HG02973 (cell line): ENCODE measurements around the gene CDKN3.
A peak's percentile ranks its signal among the peaks of the same experiment; 100 is the strongest.
"Not testable (repeated sequence)": the region's sequence is repeated elsewhere in the genome, so short reads cannot be mapped to it uniquely, and the experiment has no call there.

Source experiments
- ATAC-seq: cut with Tn5 transposase; IDR thresholded peaks from one replicate; pipeline ENCODE4 v1.9.1; 2021; ENCODE audit warnings: moderate library complexity; ENCODE audit not compliant: unreplicated experiment

The CDKN3 gene

DNA sequence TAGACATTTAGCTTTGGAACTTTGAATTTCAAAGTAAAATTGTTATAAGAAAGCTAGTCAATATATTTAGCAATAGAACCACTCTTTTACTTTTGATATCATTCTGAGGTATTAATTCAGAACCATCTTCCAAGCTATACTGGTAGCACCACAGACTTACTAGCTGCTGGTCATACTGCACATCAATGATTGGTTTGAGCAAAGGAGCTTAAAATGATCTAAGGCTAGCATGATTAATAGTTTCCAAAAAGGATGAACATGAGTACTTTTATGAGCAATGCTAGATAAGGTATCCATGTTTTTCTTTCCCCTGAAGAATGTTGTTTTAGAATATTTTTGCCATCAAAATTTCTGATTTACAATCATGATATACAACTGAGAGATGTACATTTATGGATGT, 27.2 kb downstream of the CDKN3 start:
- no peak for ATAC-seq

DNA sequence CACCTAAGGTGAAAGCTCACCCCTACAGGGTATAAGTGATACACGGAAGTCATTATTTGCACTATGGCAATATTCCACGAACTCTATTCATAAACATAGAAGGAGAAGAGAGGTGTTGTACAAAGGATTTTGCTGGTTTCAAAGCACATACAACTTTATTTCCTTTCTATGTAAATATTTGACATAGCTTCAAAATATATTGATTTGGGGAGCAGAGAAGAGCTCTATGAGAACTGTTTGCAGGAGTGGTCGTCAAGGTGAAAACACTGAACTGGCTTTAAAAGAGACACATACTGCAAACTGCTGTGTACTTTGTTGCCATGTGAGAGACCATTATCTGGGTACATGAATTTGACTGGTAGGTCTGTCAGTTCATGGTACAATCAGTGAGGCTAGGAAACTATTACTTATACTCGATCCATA, 27.7 kb downstream of the CDKN3 start:
- ATAC-seq = no peak

DNA sequence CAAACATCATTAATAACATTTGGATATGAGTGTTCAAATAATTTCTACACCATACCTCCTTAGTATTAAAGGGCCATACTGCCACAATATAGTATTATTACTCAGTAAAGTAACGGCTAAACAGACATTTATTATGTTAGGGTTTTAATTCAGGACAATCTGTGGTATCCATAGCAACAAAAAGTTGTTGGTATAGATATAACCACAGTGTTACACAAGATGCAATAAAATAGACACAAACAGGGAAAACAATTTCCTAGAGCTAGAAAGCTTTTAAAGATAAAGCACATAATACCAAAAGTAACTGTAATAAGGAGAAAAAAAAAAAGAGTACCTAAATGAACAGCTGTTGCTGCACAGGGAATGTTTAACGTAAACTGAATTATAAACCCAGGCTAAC, 28.3 kb downstream of the CDKN3 start:
- no peak for ATAC-seq

DNA sequence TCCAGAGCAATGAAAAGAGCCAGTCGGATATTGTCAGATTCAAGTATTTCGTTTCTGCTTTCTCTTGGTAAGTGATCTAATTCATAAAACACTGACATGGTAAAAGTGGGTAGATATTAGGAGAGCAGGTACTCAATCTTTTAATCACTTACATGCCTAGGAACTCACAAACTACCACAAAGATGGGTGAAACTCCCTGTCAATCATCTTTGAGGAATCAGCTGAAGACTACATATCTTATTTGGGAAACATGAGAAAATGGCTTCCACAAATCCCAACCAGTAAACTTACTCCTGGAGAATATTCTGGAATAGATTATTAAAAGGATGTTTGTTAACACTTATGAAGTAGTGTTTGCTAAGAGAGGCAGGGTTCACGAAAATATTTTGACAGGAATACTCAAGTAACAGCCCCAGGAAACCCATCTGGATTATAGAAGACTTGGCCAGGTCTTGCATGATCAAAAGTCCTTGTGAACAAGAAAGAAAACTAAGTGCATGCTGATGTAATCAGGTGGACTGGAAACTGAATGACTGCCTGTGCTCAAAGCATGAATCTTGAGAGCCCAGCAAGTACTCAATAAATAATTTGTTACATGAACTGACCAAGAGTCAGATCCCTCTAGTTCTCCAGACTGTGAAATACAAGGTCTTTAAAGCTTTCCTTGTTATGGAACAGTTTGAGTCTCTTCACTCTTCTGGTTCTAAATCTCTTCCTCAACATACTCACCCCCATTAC, 28.9 kb downstream of the CDKN3 start:
- no peak for ATAC-seq

DNA sequence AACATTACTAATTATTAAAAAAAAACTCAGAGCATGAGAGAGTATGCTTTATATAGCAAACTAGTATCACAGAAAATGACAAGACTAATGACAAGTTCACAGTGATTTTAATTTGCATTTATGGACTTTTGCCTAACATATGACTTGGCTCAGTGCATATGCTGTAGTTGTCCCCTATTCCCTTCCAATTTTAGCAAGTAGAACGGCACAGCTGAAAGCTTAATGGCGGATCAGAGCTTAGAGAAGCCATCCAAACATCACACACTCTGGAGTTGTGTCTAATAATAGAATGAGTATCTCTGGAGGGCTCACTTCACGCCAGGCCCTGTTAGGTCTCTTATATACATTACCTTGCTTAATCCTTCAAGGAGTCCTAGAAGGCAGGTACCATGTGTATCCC, 31.1 kb downstream of the CDKN3 start:
- ATAC-seq = no peak

DNA sequence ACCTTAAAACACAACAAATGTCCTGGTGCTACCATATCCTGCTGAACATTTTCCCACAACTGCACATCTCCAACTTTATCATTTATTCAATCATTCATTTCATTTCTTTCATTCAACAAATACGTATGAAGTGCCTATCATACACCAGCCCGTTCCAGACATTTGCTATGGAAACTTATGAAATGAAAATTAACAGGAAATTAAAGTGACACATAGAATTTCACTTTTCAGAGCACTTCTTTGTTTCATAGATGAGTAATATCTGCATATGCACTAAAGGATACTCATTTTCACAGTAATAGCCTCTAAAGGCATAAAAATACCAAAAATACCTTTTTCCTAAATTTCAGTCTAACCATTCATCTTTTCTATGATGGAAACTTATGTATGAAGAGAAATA, 31.7 kb downstream of the CDKN3 start:
- no peak for ATAC-seq

DNA sequence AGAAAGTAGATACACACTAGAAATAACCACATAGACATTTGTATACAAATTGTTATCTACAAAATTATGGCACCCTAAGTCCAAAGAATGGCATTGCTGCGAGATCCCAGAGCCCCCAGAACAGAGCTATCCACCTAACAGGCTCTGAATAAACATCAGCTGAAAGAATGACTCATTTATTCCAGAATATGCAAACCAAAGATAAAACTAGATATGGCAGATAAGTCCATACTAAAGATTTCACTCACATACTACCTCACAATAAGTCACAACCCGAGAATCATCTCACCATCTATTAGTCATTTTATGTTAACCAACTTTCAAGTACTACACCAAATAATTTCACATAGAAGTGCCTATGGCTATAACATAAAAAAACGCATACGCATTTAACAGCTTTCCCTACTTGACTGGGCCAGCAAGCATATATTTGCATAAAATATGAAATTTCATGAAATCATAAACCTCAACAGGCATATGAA, 38.7 kb downstream of the CDKN3 start:
- ATAC-seq = no peak

DNA sequence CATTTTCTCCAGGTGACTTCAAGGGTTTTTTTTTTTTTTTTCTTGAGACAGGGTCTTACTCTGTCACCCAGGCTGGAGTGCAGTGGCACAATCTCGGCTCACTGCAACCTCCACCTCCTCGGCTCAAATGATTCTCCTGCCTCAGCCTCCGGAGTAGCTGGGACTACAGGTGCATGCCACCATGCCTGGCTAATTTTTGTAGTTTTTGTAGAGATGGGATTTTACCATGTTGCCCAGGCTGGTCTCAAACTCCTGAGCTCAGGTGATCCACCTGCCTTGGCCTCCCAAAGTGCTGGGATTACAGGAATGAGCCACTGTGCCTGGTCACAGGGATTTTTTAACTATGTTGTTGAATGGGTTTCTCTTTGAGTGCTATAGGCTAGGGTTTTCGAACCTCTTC, 41.1 kb downstream of the CDKN3 start:
- ATAC-seq = not testable (repeated sequence)

DNA sequence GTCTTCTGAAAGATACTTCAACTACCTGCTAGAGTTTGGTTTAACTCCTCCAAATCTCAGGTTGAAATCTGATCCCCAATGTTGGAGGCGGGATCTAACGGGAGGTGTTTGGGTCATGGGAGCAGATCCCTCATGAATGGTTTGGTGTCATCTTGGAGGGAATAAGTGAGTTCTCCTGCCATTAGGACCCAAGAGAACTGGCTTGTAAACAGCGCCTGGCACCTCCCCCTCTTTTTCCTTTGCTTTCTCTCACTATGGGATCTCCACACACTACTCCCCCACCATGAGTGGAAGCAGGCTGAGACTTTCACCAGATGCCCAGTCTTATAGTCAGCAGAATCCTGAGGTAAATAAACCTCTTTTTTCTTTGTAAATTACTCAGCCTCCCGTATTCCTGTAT, 41.9 kb downstream of the CDKN3 start:
- no peak for ATAC-seq

DNA sequence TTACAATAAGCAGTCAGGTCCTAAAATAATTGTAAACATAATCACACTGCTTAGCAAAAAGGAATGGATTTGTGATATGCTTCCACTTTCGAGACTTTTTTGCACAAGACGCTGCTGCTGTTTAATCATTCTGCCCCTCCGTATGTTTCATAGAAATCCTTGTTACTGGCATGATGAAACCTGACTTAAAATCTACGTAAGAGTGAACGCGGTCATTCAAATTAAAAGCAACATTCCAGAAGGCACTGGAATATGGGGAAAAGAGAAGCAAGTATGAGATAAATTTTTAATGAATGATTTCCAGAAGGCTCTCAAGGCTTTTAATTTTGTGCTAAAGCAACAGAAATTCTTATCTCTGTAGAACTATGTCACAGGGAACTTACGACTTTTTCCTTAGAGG, 43.2 kb downstream of the CDKN3 start:
- no peak for ATAC-seq

DNA sequence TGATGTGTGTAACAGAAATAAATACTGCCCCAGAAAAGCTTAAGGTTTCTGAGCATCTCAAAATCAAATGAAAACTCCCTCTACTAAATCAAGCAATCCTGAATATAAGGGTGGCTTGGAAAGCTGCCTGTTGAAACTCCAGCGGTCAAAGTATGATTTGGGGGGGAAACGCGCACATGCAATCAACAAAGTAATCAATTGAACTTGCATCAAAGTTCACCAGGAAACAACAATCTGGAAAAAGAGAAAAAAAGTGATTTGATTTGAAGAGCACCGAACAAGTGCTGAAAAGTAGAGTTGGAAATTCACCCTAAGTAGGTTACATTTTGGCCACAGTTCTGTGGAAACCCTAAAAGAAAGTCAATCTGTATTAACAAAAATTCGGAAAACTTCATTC, 43.7 kb downstream of the CDKN3 start:
- no peak for ATAC-seq

DNA sequence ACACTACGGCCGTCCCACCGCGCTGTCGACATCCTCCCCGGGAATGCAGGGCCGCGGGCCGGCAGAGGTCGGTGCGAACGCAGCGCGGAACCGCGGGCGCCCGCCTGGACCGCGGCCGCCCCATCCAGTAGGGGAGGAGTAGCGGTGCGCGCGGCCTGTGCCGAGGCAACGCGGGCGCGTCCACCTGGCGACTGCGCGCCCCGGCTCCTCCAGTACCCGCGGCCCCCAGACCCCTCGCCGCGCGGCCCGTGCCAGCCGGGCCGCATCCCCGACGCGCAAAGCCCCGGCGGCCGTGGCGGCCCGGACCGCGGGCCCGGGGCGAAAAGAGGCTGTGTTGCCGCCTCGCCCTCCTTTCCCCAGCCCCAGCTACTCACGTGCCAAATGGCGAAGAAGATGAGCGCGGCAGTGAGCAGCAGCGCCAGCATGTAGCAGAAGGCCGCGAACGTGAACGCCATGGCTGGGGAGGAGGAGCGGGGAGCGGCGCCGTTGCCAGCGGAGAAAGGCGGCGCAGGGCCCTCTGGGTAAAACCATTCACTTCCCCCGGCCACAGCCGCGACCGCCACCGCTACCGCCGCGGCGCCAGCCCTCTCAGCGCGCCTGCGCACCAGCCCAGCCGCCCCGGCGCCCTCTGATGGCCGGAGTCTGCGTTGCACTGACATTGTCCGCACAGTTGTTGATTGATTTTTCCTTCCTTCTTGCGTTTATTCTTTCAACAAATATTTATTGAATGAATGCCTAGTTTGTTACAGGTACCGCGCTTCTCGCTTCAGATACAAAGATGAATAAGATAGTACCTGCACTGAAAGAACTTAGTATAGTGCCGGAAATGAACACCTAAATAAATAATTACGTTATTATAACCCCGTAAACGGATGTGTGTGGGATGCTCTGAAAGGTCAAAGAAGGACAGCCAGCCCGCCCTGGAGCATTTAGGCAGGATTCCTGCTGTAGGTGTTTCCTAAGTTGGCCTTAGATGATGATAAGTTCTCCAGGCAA, 44.4 kb downstream of the CDKN3 start, which contains the start of gene CNIH1:
TSS of gene CNIH1 (minus strand) at position 502 of the 996 bp plus-strand sequence. CDS start at position 455, 47 bp downstream.
- ATAC-seq = peak; percentile 90

DNA sequence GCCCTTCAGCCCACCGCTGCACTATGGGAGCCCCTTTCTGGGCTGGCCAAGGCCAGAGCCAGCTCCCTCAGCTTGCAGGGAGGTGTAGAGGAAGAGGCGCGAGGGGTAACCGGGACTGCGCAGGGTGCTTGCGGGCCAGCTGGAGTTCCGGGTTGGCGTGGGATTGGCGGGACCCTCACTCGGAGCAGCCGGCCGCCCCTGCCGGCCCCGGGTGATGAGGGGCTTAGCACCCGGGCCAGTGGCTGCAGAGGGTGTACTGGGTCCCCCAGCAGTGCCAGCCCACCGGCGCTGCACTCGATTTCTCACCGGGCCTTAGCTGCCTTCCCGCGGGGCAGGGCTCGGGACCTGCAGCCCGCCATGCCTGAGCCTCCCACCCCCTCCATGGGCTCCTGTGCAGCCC, 46.2 kb downstream of the CDKN3 start:
- ATAC-seq = not testable (repeated sequence)

DNA sequence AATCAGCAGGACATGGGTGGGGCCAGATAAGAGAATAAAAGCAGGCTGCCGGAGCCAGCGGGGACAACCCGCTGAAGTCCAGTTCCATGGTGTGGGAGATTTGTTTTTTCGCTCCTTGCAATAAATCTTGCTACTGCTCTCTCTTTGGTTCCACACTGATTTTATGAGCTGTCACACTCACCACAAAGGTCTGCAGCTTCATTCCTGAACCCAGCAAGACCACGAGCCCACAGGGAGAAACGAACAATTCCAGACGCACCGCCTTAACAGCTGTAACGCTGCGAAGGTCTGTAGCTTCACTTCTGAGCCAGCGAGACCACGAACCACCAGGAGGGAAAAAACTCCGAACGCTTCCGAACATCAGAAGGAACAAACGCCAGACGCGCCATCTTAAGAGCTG, 47.2 kb downstream of the CDKN3 start:
- no peak for ATAC-seq

DNA sequence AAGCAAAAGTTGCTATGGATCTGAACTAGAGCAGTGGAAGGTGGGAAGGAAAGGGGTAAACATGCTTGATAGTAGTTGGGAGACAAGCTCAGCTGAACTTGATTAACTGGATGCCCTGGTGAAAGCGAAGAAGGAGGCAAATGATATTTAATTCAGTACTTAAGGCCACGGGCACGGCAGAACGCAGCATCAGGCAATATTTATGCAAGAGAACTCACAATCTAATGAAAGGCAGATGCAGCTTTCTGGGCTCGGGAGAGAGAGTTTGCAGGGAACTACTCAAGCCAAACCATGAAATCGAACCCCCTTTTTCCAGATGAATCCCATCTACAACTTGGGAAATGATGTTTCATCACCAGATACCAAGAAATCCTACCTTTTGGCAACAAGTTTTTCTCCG, 47.9 kb downstream of the CDKN3 start:
- no peak for ATAC-seq

DNA sequence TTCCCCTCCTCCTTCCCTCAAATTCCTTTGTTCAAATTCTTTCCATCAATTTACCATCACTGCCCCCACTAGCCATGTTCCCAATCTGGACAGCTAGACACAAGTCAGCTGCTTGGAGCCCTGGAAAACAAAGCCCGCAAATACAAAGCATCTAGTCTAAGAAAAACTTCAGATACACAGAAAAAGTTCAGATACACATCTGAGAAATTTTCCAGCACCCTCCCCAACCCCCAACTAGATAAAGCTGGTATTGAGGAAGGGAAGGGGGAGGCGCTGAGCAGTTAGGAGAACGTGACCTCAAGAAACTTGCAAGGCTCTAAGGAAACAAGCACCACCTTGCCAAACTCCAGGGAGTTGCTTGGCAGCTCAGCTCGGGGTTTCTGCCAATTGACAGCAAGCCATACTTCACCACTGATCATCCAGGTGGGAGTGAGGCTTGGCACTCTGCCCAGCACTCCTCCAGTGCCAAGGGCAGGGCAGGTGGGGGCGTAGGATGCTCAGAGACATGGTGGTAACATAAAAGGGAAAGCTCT, 49.4 kb downstream of the CDKN3 start:
- ATAC-seq = no peak

DNA sequence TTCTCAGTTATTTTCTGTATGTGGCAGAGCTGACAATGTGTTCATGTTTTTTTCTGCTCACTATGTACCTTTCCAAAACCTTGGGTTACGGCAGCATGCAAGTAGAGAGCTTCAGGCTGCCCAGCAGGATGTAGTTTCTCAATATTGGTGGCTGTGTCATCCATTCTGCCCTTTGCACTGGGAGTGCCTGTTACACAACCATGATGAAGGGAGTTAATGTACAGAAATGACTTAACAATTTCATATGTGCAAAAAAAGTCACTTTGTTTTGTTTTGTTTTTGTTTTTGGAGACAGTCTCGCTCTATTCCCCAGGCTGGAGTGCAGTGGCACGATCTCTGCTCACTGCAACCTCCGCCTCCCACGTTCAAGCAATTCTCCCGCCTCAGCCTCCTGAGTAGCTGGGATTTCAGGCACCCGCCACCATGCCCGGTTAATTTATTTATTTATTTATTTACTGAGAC, 50.5 kb downstream of the CDKN3 start:
- no peak for ATAC-seq

DNA sequence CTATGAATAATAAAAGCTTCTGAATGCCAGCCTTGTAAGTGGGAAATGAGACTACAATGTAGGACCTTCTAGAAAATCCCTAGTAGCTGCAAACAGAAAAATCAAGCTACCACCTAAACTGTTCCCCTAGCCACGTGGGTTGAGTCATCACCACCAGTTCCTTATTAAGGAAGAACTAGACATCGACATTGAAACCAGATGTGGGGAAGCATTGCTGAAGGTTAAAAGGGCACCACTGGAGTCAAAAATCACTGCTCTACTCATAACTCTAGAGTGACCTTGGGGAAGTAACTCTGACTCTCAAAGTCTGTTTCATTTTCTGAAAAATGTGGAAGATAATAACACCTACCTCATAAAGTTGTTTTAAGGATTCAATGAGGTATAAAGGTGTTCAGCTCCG, 53.7 kb downstream of the CDKN3 start:
- ATAC-seq = peak; percentile 75

DNA sequence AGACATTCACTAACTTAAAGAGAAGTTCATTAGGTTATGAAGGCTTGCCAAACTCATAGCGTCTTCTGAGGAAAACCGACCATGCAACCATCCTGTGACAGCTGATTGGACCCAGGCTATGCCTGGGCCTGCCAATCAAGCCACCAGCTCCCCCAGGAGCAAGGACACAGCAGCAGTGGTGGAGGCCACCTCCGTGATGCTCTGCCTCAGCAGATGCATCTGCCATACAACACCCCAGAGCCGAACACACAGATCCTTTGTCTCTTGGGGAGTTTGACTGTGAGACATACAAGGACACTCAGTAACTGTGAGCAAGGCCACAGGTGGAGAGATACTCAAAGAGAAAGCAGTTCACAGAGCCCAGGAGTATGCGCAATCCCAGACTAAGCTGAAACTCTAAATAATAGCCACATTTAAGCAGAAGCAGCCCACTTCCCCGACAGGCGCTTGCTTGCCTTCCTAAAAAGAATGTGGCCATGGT, 54.4 kb downstream of the CDKN3 start:
- ATAC-seq = no peak

DNA sequence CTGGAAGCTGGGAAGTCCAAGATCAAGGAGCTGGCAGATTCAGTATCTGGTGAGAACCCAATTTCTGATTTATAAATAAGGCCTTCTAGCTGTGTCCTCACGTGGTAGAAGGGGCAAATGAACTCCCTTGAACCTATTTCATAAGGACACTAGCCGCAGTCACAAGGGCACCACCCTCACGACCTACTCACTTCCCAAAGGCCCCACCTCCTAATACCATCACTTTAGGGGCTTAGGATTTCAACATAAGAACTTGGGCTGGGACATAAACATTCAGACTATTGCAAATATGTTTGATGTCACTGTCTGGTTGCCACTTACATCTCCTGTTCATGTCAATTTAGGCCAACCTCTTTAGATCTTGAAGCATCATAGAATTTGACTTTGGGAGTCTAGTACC, 55.2 kb downstream of the CDKN3 start:
- no peak for ATAC-seq

DNA sequence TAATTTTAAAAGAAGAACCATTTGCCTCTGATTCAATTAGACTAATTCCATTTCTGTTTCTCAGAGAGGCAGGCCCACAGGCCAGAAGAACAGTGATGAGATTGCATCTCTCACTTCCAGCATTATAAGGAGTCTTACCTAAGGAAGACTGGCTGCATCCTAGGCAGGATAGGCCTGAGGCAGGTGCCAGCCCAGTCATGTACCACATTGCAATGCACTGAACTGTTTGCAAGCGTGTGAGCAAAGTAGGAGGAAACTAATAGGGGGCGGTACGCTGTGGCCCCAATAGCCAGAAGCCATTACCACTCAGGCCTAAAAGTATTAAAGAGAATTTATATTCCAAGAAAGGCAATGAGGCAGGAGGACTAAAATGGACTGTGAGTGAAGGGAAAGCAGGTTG, 56.4 kb downstream of the CDKN3 start:
- ATAC-seq = no peak
